B cell (primary cell): ENCODE measurements around the gene NAMPT. TPM values are rescaled to one million over a fixed set of nuclear protein-coding genes. Genes with fewer than 3 reads are reported as not detected.

Experiments used
- ATAC-seq: fragments of 200-7000 bp; cut with Tn5 transposase; one replicate; pipeline ENCODE4 v1.10.0; 2021; ENCODE audit warnings: low read depth, mild to moderate bottlenecking, moderate number of reproducible peaks, moderate library complexity
- CTCF ChIA-PET: fragments of 350-600 bp; sonication (Branson Sonifier 250); formaldehyde crosslinking; loops from one replicate; lab custom pipeline; 2021; ENCODE audit warnings: antibody characterized with exemption, inconsistent platforms; lab: Charles Lee
- POLR2A ChIA-PET: fragments of 350-600 bp; sonication (Branson Sonifier 250); formaldehyde crosslinking; loops from one replicate; lab custom pipeline; 2021; ENCODE audit warnings: antibody characterized with exemption; lab: Charles Lee
- DNase-seq: peaks from one replicate; pipeline ENCODE4 v3.0.0; 2013
- H2AFZ ChIP-seq: 2 replicates; pipeline ENCODE4 v1.6.1; 2012; ENCODE audit warnings: mild to moderate bottlenecking, low read depth, low read length; ENCODE audit not compliant: insufficient read depth, poor library complexity, severe bottlenecking
- H3K27ac ChIP-seq, 2 donors: 1 replicate in 1 of 2; 2 replicates in 1 of 2; pipeline ENCODE4 v1.5.1; 2012 to 2013; ENCODE audit warnings: low read length in 2 of 2, mild to moderate bottlenecking in 2 of 2, moderate library complexity in 1 of 2
- H3K27me3 ChIP-seq, 4 experiments: fragments of 200-600 bp in 1 of 4; sonication (generic) in 1 of 4; replicated peaks in 1 of 4; 1 replicate in 2 of 4; 2 replicates in 2 of 4; pipeline versions ENCODE4 v1.6.1 to v1.7.0; 2013 to 2016; ENCODE audit warnings: low read length in 3 of 4, mild to moderate bottlenecking in 2 of 4, mixed read lengths in 1 of 4, moderate library complexity in 1 of 4; ENCODE audit not compliant: insufficient read depth in 4 of 4, control insufficient read depth in 3 of 4; ENCODE audit errors: control extremely low read depth in 1 of 4
- H3K36me3 ChIP-seq, 2 experiments: replicated peaks in 1 of 2; 1 replicate in 1 of 2; 2 replicates in 1 of 2; pipeline versions ENCODE4 v1.6.1 to v1.7.1; 2013; ENCODE audit warnings: low read length in 1 of 2; ENCODE audit not compliant: insufficient read depth in 2 of 2, control insufficient read depth in 1 of 2; ENCODE audit errors: control extremely low read depth in 1 of 2, extremely low read depth in 1 of 2
- H3K4me1 ChIP-seq, 2 donors: fragments of 200-600 bp in 1 of 2; sonication (generic) in 1 of 2; 1 replicate in 1 of 2; 2 replicates in 1 of 2; pipeline versions ENCODE4 v1.5.1 to v1.6.1; 2013 to 2017; ENCODE audit warnings: low read length in 2 of 2; ENCODE audit not compliant: control insufficient read depth in 2 of 2, insufficient read depth in 2 of 2
- H3K4me2 ChIP-seq: replicated peaks from 2 replicates; pipeline ENCODE3; 2012; ENCODE audit warnings: mild to moderate bottlenecking, low read depth, low read length; ENCODE audit not compliant: poor library complexity, severe bottlenecking
- H3K4me3 ChIP-seq, 5 experiments: fragments of 200-600 bp in 1 of 5; sonication (generic) in 1 of 5; 1 replicate in 3 of 5; 2 replicates in 2 of 5; pipeline versions ENCODE4 v1.5.1 to v1.7.0; 2011 to 2016; ENCODE audit warnings: low read length in 4 of 5, mild to moderate bottlenecking in 4 of 5, low read depth in 2 of 5, control low read depth in 1 of 5, moderate library complexity in 1 of 5; ENCODE audit not compliant: insufficient read depth in 1 of 5; ENCODE audit errors: control extremely low read depth in 1 of 5, extremely low read depth in 1 of 5
- H3K79me2 ChIP-seq: fragments of 200-600 bp; sonication (generic); one replicate; pipeline ENCODE4 v1.6.0; 2016; ENCODE audit warnings: low read length; ENCODE audit not compliant: control insufficient read depth, insufficient read depth
- H3K9ac ChIP-seq: fragments of 200-600 bp; sonication (generic); 2 replicates; pipeline ENCODE4 v1.6.1; 2017; ENCODE audit warnings: mild to moderate bottlenecking, low read length, moderate library complexity
- H3K9me3 ChIP-seq, 3 donors: one replicate each; pipeline versions ENCODE4 v1.6.1 to v1.7.1; 2013; ENCODE audit warnings: low read length in 2 of 3; ENCODE audit not compliant: control insufficient read depth in 2 of 3, insufficient read depth in 1 of 3; ENCODE audit errors: control extremely low read depth in 1 of 3
- H4K20me1 ChIP-seq: 2 replicates; pipeline ENCODE4 v1.6.0; 2012; ENCODE audit warnings: mild to moderate bottlenecking, low read length; ENCODE audit not compliant: insufficient read depth, control insufficient read depth, poor library complexity, severe bottlenecking
- H3K27ac Mint-ChIP-seq: one replicate; pipeline ENCODE4 v1.8.0; 2021; ENCODE audit warnings: mixed read lengths
- H3K27me3 Mint-ChIP-seq: one replicate; pipeline ENCODE4 v1.8.0; 2021; ENCODE audit warnings: mixed read lengths
- H3K4me1 Mint-ChIP-seq: one replicate; pipeline ENCODE4 v1.8.0; 2021; ENCODE audit warnings: mixed read lengths
- H3K4me3 Mint-ChIP-seq: one replicate; pipeline ENCODE4 v1.8.0; 2021; ENCODE audit warnings: mixed read lengths
- H3K9me3 Mint-ChIP-seq: one replicate; pipeline ENCODE4 v1.8.0; 2022; ENCODE audit warnings: mixed read lengths; ENCODE audit not compliant: insufficient read depth
- EZH2 ChIP-seq: IDR thresholded peaks from 2 replicates; pipeline ENCODE4 v1.6.1; 2012; ENCODE audit warnings: borderline replicate concordance, low read depth, mild to moderate bottlenecking, moderate library complexity, low read length; ENCODE audit not compliant: insufficient read depth, poor library complexity, severe bottlenecking
- WGBS: methylation state at CpG from one replicate; pipeline ENCODE4 v1.1.5; 2013; ENCODE audit warnings: missing lambda C conversion rate; ENCODE audit not compliant: insufficient coverage; 5-methylcytosine and 5-hydroxymethylcytosine counted together
- intact Hi-C: fragments of 100-400 bp; cut with micrococcal nuclease; formaldehyde crosslinking; loops from one replicate; pipeline ENCODE4 v1.10.0; 2022
- polyA plus RNA-seq: library from polyadenylated mRNA; depleted of rRNA; stranded (reverse); fragments of >200 nt; gene quantifications from 2 replicates; pipeline ENCODE4 v1.2.3, GENCODE V29; 2012
- total RNA-seq, 2 donors: library from RNA; stranded (reverse); fragments of 120-200 nt in 1 of 2; gene quantifications; 1 replicate in 1 of 2; 2 replicates in 1 of 2; pipeline versions ENCODE4 v1.2.3 to v1.2.4, GENCODE V29; 2013 to 2022
- TF ChIP-seq, protein P1 (sequence below): fragments of 200-600 bp; IDR thresholded peaks from one replicate; pipeline ENCODE4 v1.8.0; 2022; ENCODE audit warnings: antibody characterized with exemption, mild to moderate bottlenecking

The NAMPT gene
- total and polyA plus RNA-seq, 2 donors (not counting 1 experiment from before 2014, with no cell fraction given): 11.6 to 48.8 TPM

- Histone ChIP-seq H3K79me2 (no peaks in the 10 kb centered on the region), H3K36me3 (peaks cover 31 to 54% of the 10 kb centered on the region in 2 experiments), H3K4me3 (no peak overlapping the region), H3K9ac (no peak overlapping the region), H3K27me3 (no peaks in the 10 kb centered on the region), H3K9me3 (no peaks in the 10 kb centered on the region), H2AFZ (no peak overlapping the region), H3K27ac (no peak overlapping the region), H3K4me1 (no peaks in the 10 kb centered on the region), H4K20me1 (no peaks in the 10 kb centered on the region), H3K4me2 (no peak overlapping the region)
- no peaks in the 10 kb centered on the region for H3K9me3 Mint-ChIP-seq
- DNase-seq (no peak), ATAC-seq (no peak)
- ChIA-PET POLR2A (no interaction called here), CTCF (no interaction called here)
- no peak overlapping the region for H3K27ac Mint-ChIP-seq
- WGBS: no CpG with 5 or more reads among the region's 2 CpGs
- intact Hi-C loops: no loop called here
- H3K27me3 Mint-ChIP-seq: no peaks in the 10 kb centered on the region
- TF ChIP-seq, protein P1, sequence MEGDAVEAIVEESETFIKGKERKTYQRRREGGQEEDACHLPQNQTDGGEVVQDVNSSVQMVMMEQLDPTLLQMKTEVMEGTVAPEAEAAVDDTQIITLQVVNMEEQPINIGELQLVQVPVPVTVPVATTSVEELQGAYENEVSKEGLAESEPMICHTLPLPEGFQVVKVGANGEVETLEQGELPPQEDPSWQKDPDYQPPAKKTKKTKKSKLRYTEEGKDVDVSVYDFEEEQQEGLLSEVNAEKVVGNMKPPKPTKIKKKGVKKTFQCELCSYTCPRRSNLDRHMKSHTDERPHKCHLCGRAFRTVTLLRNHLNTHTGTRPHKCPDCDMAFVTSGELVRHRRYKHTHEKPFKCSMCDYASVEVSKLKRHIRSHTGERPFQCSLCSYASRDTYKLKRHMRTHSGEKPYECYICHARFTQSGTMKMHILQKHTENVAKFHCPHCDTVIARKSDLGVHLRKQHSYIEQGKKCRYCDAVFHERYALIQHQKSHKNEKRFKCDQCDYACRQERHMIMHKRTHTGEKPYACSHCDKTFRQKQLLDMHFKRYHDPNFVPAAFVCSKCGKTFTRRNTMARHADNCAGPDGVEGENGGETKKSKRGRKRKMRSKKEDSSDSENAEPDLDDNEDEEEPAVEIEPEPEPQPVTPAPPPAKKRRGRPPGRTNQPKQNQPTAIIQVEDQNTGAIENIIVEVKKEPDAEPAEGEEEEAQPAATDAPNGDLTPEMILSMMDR: no peak
- no peak for TF ChIP-seq EZH2
- no peak overlapping the region for H3K4me3 Mint-ChIP-seq
- peaks cover 9% of the 10 kb centered on the region for H3K4me1 Mint-ChIP-seq
Measured at GRCh38 chr7:106256144-106256543, 28.6 kb downstream of the NAMPT start.

- H3K4me1 Mint-ChIP-seq: peaks cover 7% of the 10 kb centered on the region
- intact Hi-C loops: no loop called here
- no peaks in the 10 kb centered on the region for H3K9me3 Mint-ChIP-seq
- TF ChIP-seq, protein P1: no peak
- no peak for TF ChIP-seq EZH2
- no peak overlapping the region for H2AFZ ChIP-seq
- ChIA-PET CTCF (no interaction called here), POLR2A (no interaction called here)
- no peaks in the 10 kb centered on the region for H3K9me3 ChIP-seq
- ATAC-seq (no peak), DNase-seq (no peak)
- no peak overlapping the region for H3K4me2 ChIP-seq
- H3K27me3 ChIP-seq: no peaks in the 10 kb centered on the region
- H4K20me1 ChIP-seq: no peaks in the 10 kb centered on the region
- H3K9ac ChIP-seq: no peak overlapping the region
- no peak overlapping the region for H3K27ac ChIP-seq
- WGBS: 67% methylated on average over 1 of the region's 1 CpG
- no peak overlapping the region for H3K4me3 ChIP-seq
- H3K36me3 ChIP-seq: peaks cover 33 to 46% of the 10 kb centered on the region in 2 experiments
- no peaks in the 10 kb centered on the region for H3K79me2 ChIP-seq
- no peaks in the 10 kb centered on the region for H3K4me1 ChIP-seq
- no peaks in the 10 kb centered on the region for H3K27me3 Mint-ChIP-seq
- no peak overlapping the region for H3K27ac Mint-ChIP-seq
- no peak overlapping the region for H3K4me3 Mint-ChIP-seq
Measured at GRCh38 chr7:106255246-106255645, 29.5 kb downstream of the NAMPT start.
